HG02763 (cell line): ENCODE results near the gene CEACAM16.
A peak's percentile ranks its signal among the peaks of the same experiment; 100 is the strongest.

ENCODE experiments used
- ATAC-seq: cut with Tn5 transposase; IDR thresholded peaks from one replicate; pipeline ENCODE4 v1.9.1; 2021; ENCODE audit warnings: mild to moderate bottlenecking, moderate library complexity; ENCODE audit not compliant: unreplicated experiment

CEACAM16 gene

GRCh38 chr19:44745341-44745831, 46.4 kb downstream of the CEACAM16 start:
- ATAC-seq: no peak

DNA sequence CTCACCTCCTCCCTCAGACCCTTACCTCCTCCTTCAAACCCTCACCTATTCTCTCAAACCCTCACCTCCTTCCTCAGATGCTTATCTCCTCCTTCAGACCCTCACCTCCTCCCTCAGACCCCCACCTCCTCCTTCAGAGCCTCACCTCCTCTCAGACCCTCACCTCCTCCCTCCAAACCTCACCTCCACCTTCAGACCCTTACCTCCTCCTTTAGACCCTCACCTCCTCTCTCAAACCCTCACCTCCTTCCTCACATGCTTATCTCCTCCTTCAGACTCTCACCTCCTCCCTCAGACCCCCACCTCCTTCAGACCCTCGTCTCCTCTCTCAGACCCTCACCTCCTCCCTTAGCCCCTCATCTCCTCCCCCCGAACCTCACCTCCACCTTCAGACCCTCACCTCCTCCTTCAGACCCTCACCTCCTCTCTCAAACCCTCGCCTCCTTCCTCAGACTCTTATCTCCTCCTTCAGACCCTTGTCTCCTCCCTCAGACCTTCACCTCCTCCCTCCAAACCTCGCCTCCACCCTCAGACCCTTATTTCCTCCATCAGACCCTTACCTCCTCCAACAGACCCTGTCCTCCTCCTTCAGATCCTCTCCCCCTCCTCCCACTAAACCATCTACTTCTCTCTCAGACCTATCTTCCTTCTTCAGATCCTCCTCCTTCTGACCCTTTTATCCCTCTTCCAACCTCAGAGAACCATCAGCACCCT, 47.1 kb downstream of the CEACAM16 start:
- ATAC-seq: no peak

- ATAC-seq: no peak
Observed at GRCh38 chr19:44746616-44746945, 47.6 kb downstream of the CEACAM16 start.

DNA sequence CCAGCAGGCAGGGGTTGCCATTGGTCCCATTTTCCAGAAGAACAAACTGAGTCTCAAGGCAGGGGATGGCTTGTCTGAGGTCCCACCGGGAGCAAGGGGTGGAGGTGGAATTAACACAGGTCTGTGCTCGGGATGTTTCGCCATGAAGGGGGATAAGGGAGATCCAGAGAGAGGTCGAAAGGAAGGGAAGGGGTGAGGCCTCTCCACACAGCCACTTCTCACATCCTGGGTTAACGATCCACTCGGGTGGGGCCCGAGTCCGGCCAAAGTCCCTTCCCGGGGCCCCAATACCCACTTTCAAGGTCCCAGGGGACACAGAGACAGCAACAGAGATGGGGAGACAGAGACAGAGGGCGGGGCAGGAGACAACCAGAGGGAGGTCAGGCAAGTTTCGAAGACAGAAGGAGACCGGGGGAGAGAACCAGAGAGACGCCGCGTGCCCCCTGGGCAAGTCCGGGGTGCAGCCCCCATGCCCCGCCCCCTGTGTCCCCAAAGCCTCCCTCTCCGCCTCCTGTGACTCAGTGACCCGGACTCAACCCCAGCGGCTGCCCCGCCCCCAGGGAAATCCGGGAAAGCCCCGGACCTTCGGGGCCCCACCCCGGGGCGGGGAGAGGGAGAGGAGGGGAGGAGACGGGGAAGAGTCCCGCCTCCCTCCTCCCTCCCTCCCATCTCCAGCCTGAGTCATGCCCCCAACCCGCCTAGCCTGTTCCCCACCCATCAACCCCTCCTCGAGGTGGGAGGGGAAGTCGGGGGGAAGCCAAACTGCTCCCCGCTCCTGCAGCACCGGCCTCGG, 48.2 kb downstream of the CEACAM16 start:
- peak; percentile 46 for ATAC-seq

- peak; percentile 9 for ATAC-seq
Observed at GRCh38 chr19:44747739-44748425, 48.9 kb downstream of the CEACAM16 start.

GRCh38 chr19:44748426-44749254, 49.7 kb downstream of the CEACAM16 start, which contains the start of gene BCL3:
BCL3 (plus strand) TSS chr19:44748708; CDS start chr19:44748791, 83 bp downstream.
- ATAC-seq: peak; percentile 31

DNA sequence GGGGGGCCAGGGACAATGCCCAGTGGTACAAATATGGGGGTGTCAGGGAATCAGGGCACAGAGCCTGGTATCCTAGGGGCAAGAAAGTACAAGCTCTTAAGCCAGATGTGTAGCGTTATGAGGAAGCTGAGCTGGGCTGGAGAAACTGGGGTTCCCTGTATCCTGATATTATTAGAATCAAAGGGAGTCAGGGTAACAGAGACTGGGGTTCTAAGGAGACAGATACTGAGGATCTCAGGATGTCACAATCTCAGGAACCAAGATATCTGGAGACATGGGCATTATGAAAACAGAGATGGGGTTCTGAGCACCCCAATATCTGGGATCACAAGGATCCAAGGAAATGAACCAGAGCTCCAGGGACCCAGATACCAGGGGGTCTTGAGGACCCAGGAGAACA, 50.3 kb downstream of the CEACAM16 start:
- ATAC-seq: no peak

- ATAC-seq: no peak
Observed at GRCh38 chr19:44749994-44750393, 51.0 kb downstream of the CEACAM16 start.

DNA sequence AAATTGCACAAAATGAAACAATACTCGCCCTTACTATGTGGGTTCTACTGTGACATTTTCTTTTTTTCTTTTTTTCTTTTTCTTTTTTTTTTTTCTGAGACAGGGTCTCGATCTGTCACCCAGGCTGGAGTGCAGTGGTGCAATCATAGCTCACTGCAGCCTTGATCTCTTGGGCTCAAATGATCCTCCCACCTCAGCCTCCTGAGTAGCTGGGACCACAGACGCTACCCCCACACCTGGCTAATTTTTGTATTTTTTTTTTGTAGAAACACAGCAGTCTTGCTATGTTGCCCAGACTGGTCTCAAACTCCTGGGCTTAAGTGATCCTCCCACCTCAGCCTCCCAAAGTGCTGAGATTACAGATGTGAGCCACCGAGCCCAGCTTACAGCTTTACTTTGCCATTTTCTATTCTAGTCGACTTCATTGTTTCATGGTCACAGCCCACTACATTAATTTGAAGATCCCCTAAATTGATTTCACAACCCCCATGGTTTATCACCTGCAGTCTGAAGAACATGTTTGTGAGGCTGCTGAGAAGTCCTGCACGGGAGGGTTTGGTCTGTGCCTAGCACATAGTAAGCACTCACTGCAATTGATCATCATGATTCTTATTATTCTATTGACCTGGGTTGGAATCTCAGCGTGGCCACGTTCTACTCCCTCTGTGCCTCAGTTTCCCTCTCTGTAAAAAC, 53.3 kb downstream of the CEACAM16 start:
- no peak for ATAC-seq

- peak; percentile 59 for ATAC-seq
Observed at GRCh38 chr19:44752816-44753625, 54.1 kb downstream of the CEACAM16 start.

- no peak for ATAC-seq
Observed at GRCh38 chr19:44753626-44753931, 54.6 kb downstream of the CEACAM16 start.

DNA sequence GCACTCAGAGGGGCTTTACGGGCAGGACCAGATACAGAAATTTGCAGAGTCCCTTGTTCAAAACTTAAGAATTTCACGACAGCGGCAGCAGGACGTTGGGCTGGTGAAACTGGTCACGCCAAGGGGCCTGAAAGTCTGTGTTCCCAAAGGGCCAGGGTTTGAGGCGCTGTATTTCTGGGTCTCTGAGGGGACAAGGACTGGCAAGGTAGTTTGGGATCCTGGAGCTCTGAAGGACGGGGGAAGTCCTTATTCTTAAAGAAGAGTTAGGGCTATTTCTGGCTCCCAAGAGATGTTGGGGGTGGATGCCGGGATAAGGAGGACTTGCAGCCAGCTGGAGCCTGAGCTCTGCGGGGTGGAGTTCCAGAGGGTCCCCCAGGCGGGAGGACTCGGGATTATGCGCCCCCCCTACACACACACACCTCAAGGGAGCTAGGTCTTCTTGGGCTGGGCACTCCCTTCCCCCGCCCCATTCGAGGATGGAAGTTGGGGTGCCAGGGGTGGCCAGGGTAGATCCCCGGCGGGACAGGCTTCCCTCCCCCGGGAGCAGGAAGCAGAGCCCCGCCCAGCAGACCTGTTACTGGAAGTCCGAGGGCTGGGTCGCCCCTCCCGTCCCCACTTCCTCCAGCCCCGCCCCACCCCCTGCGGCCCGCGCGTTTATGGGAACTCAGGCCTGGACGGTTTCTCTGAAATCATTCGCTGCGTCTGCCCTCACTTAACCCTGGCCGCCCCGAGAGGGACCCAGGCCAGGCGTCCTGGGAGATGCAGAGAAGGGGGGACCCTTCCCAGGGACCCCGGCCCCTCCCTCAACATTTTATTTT, 55.2 kb downstream of the CEACAM16 start:
- peak; percentile 39 for ATAC-seq

DNA sequence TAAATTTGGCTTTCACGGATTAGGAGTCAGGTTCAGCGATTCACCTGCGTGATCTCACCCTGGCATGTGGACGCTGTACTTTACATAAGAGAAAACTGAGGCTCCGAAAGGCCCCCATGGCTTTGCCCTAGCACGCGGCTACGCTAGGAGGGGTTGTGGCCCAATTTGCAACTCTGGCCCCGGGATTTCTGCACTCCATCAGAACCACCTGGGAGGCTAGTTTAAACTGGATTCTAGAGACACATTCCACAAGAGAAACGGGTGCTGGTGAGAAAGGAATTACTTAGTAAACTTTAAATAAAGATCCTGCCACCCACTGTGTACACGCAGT, 55.8 kb downstream of the CEACAM16 start:
- ATAC-seq: no peak

DNA sequence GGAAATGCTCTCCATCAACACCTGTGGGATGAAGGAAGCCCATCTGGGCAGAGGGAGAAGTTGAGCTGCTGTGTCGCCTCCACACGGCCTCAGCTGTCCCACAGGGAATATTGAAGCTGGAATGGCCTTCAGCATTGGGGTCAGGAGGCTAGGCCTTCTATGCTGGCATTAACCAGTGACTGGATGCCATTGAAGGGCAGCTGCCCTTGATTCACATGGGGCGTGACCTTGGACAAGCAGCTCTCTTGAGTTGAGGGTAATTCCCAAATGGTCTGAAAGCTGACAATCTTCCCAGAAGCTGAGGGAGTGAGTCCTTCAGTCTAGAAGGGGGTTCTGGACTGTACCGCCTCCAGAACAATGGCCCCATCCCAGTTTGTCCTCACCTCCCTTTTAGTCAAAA, 56.3 kb downstream of the CEACAM16 start:
- no peak for ATAC-seq

- no peak for ATAC-seq
Observed at GRCh38 chr19:44756089-44756562, 57.2 kb downstream of the CEACAM16 start.

DNA sequence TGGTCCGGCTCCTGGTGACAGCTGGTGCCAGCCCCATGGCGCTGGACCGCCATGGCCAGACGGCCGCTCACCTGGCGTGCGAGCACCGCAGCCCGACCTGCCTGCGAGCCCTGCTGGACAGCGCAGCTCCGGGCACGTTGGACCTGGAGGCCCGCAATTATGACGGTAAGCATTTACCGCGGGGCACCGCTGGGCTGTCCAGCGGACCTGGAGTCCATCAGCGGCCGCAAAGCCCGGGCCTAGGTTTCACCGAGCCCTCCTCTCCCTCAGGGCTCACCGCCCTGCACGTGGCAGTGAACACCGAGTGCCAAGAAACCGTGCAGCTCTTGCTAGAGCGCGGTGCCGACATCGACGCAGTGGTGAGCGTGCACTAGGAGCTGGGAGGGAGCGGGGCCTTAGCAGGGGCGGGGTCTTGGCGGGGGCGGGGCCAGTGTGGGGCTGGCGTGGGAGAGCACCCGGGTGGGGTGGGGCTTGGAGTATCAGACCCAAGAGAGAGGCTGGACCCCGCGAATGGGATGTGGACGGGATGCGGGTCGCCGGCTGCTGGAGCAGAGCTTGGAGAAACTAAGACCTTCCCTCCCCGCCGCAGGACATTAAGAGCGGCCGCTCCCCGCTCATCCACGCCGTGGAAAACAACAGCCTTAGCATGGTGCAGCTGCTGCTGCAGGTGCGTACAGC, 58.2 kb downstream of the CEACAM16 start:
- no peak for ATAC-seq

- no peak for ATAC-seq
Observed at GRCh38 chr19:44757735-44758505, 59.0 kb downstream of the CEACAM16 start.
